HCT116 (cell line): ENCODE measurements around the gene ERC2. TPM values are rescaled to one million over a fixed set of nuclear protein-coding genes. Genes with fewer than 3 reads are reported as not detected.

Experiments
- ATAC-seq: fragments of 200-7000 bp; cut with Tn5 transposase; 2 replicates; pipeline ENCODE4 v1.9.1; 2020; ENCODE audit warnings: mild to moderate bottlenecking, moderate library complexity
- BruUV-seq: library from RNA; stranded (reverse); fragments of 400-500 nt; replicated peaks from 2 replicates; lab custom pipeline; 2021; lab: Mats Ljungman, UMichigan
- CTCF ChIA-PET: fragments of 300-600 bp; sonication (Branson Sonifier 250); formaldehyde crosslinking; loops from one replicate; lab custom pipeline; 2021; ENCODE audit warnings: antibody characterized with exemption; lab: Charles Lee
- POLR2A ChIA-PET: fragments of 300-600, 350-600 bp; sonication (Branson Sonifier 250); formaldehyde crosslinking; loops from one replicate; lab custom pipeline; 2021; ENCODE audit warnings: antibody characterized with exemption; lab: Charles Lee
- RAD21 ChIA-PET, 2 experiments: fragments of 300-600 bp; sonication (Branson Sonifier 250); formaldehyde crosslinking; loops; one replicate each; lab custom pipeline; 2023; ENCODE audit warnings: low total read pairs in 2 of 2; ENCODE audit not compliant: uncharacterized antibody in 2 of 2, unreplicated experiment in 2 of 2, low non-redundant PET in 1 of 2; lab: Charles Lee
- DNase-seq: peaks from one replicate; pipeline ENCODE4 v3.0.0-alpha.2; 2010; ENCODE audit warnings: low read depth, low spot score
- H2AFZ ChIP-seq: fragments of 200-600 bp; shearing (Covaris generic), sonication (generic); 2 replicates; pipeline ENCODE4 v1.6.1; 2017; ENCODE audit warnings: low read depth, mixed run types, mixed read lengths, antibody characterized with exemption, low read length; ENCODE audit not compliant: poor library complexity, severe bottlenecking
- H3K27ac ChIP-seq: 2 replicates; pipeline ENCODE4 v1.5.1; 2012; ENCODE audit warnings: low read depth, low read length
- H3K27me3 ChIP-seq: fragments of 200-600 bp; sonication (generic); 2 replicates; pipeline ENCODE4 v1.6.1; 2016; ENCODE audit warnings: mixed run types, low read length, mixed read lengths; ENCODE audit not compliant: insufficient read depth
- H3K36me3 ChIP-seq, 2 experiments: fragments of 200-500 bp in 1 of 2; fragments of 200-600 bp in 1 of 2; sonication (Bioruptor generic) in 1 of 2; sonication (generic) in 1 of 2; 2 replicates each; pipeline versions ENCODE4 v1.5.1 to v1.6.1; 2014 to 2016; ENCODE audit warnings: low read length in 2 of 2, inconsistent platforms in 1 of 2, mixed read lengths in 1 of 2, mixed run types in 1 of 2; ENCODE audit not compliant: insufficient read depth in 2 of 2, control insufficient read depth in 1 of 2
- H3K4me1 ChIP-seq, 2 experiments: fragments of 200-600 bp in 1 of 2; sonication (generic) in 1 of 2; 2 replicates each; pipeline versions ENCODE4 v1.5.1 to v1.6.1; 2012 to 2017; ENCODE audit warnings: low read length in 2 of 2, inconsistent platforms in 1 of 2, mild to moderate bottlenecking in 1 of 2, mixed read lengths in 1 of 2, mixed run types in 1 of 2, moderate library complexity in 1 of 2; ENCODE audit not compliant: insufficient read depth in 2 of 2, control insufficient read depth in 1 of 2
- H3K4me2 ChIP-seq: fragments of 200-600 bp; sonication (generic); 2 replicates; pipeline ENCODE4 v1.6.1; 2017; ENCODE audit warnings: mixed run types, low read length, mixed read lengths
- H3K4me3 ChIP-seq, 2 experiments: fragments of 200-600 bp in 1 of 2; sonication (generic) in 1 of 2; replicated peaks in 1 of 2; 2 replicates each; pipeline ENCODE4 v1.5.1; 2011 to 2016; ENCODE audit warnings: low read length in 2 of 2, control low read depth in 1 of 2, low read depth in 1 of 2, mild to moderate bottlenecking in 1 of 2, mixed read lengths in 1 of 2, mixed run types in 1 of 2
- H3K79me2 ChIP-seq: fragments of 200-600 bp; sonication (generic); 2 replicates; pipeline ENCODE4 v1.6.1; 2017; ENCODE audit warnings: mild to moderate bottlenecking, mixed run types, low read length, moderate library complexity, mixed read lengths; ENCODE audit not compliant: insufficient read depth
- H3K9ac ChIP-seq: fragments of 200-600 bp; sonication (generic); 2 replicates; pipeline ENCODE4 v1.6.1; 2016; ENCODE audit warnings: low read length, mixed read lengths
- H3K9me2 ChIP-seq: fragments of 200-600 bp; sonication (generic), shearing (Covaris generic); 2 replicates; pipeline ENCODE4 v1.6.1; 2017; ENCODE audit warnings: mixed run types, mild to moderate bottlenecking, moderate library complexity; ENCODE audit not compliant: insufficient read depth
- H3K9me3 ChIP-seq, 2 experiments: fragments of 200-500 bp in 1 of 2; fragments of 200-600 bp in 1 of 2; sonication (Bioruptor generic) in 1 of 2; sonication (generic) in 1 of 2; 2 replicates each; pipeline ENCODE4 v1.6.1; 2014 to 2017; ENCODE audit warnings: low read length in 2 of 2, mixed read lengths in 2 of 2, inconsistent platforms in 1 of 2, low read depth in 1 of 2, mild to moderate bottlenecking in 1 of 2, mixed run types in 1 of 2, moderate library complexity in 1 of 2; ENCODE audit not compliant: control insufficient read depth in 1 of 2, insufficient read depth in 1 of 2
- H4K20me1 ChIP-seq: fragments of 200-600 bp; sonication (generic), shearing (Covaris generic); 2 replicates; pipeline ENCODE4 v1.6.1; 2017; ENCODE audit warnings: mixed run types, mild to moderate bottlenecking, moderate library complexity; ENCODE audit not compliant: insufficient read depth
- ELF1 ChIP-seq: IDR thresholded peaks from 2 replicates; pipeline ENCODE4 v1.6.1; 2012; ENCODE audit warnings: low read depth, borderline replicate concordance
- FOSL1 ChIP-seq: IDR thresholded peaks from 2 replicates; pipeline ENCODE4 v1.6.1; 2012; ENCODE audit warnings: low read depth
- JUND ChIP-seq: IDR thresholded peaks from 2 replicates; pipeline ENCODE4 v1.6.1; 2012
- MAX ChIP-seq: IDR thresholded peaks from 2 replicates; pipeline ENCODE4 v1.6.1; 2012
- POLR2A ChIP-seq: IDR thresholded peaks from 2 replicates; pipeline ENCODE4 v1.7.0; 2011; ENCODE audit warnings: borderline replicate concordance; ENCODE audit not compliant: insufficient read depth, insufficient read length; ENCODE audit errors: extremely low read depth
- RAD21 ChIP-seq: IDR thresholded peaks from 2 replicates; pipeline ENCODE4 v1.6.1; 2012; ENCODE audit warnings: low read depth, mild to moderate bottlenecking
- REST ChIP-seq: IDR thresholded peaks from 2 replicates; pipeline ENCODE4 v1.6.1; 2012; ENCODE audit warnings: low read depth
- SIN3A ChIP-seq: IDR thresholded peaks from 2 replicates; pipeline ENCODE4 v1.6.1; 2012; ENCODE audit warnings: low read depth
- SP1 ChIP-seq: IDR thresholded peaks from 2 replicates; pipeline ENCODE4 v1.6.1; 2012; ENCODE audit warnings: low read depth
- ZFX ChIP-seq: fragments of 450-650 bp; IDR thresholded peaks from 2 replicates; pipeline ENCODE4 v1.6.1; 2017
- ZNF274 ChIP-seq: fragments of 200-500 bp; sonication (Bioruptor generic); IDR thresholded peaks from 2 replicates; pipeline ENCODE4 v1.6.1; 2014; ENCODE audit warnings: mild to moderate bottlenecking, low read depth, low read length, inconsistent platforms
- intact Hi-C: fragments of 100-400 bp; cut with micrococcal nuclease; formaldehyde crosslinking; loops from 2 replicates; pipeline ENCODE4 v1.10.0; 2022
- total RNA-seq: library from RNA; stranded (reverse); gene quantifications from one replicate; pipeline ENCODE4 v1.2.1, GENCODE V29; 2021; ENCODE audit not compliant: unreplicated experiment

Gene ERC2
- total RNA-seq, 1 experiment from 2014 or later: not detected

- no peak overlapping the region for H3K27ac ChIP-seq
- ATAC-seq (no peak), DNase-seq (no peak)
- no peak for TF ChIP-seq SIN3A
- no peak for TF ChIP-seq FOSL1
- TF ChIP-seq RAD21: no peak
- TF ChIP-seq POLR2A: no peak
- no peak for TF ChIP-seq SP1
- no peak for TF ChIP-seq ELF1
- TF ChIP-seq JUND: no peak
- no peak for TF ChIP-seq MAX
- TF ChIP-seq REST: no peak
- TF ChIP-seq ZNF274: no peak
- no peak for TF ChIP-seq ZFX
- H3K4me2 ChIP-seq: no peak overlapping the region
- no peak overlapping the region for H3K9ac ChIP-seq
- ChIA-PET RAD21 (no interaction called here), CTCF (no interaction called here), POLR2A (no interaction called here)
- H3K79me2 ChIP-seq: no peaks in the 10 kb centered on the region
- no peak overlapping the region for H2AFZ ChIP-seq
- no peaks in the 10 kb centered on the region for H3K9me2 ChIP-seq
- no peaks in the 10 kb centered on the region for H3K36me3 ChIP-seq
- no peaks in the 10 kb centered on the region for H3K4me1 ChIP-seq
- H3K9me3 ChIP-seq: no peaks in the 10 kb centered on the region
- no peak overlapping the region for H3K4me3 ChIP-seq
- H4K20me1 ChIP-seq: no peaks in the 10 kb centered on the region
- intact Hi-C loops: no loop called here
- no TSS peak for BruUV-seq
- H3K27me3 ChIP-seq: peaks cover 75% of the 10 kb centered on the region
These were observed 16.3 kb upstream of the ERC2 start for GRCh38 chr3:56484525-56485032.
